PC-3 (cell line): ENCODE measurements around the gene P2RX6.

Experiments used
- CTCF ChIP-seq: fragments of 300-600 bp; sonication (generic); conservative IDR thresholded peaks from 2 replicates; pipeline ENCODE4 v1.5.1; 2017; ENCODE audit warnings: antibody characterized with exemption, low read depth, mild to moderate bottlenecking, low read length
- EZH2 ChIP-seq: fragments of 300-600 bp; sonication (generic); IDR thresholded peaks from one replicate; pipeline ENCODE4 v1.6.1; 2017; ENCODE audit warnings: antibody characterized with exemption, mild to moderate bottlenecking, low read length; ENCODE audit not compliant: unreplicated experiment

- TF ChIP-seq CTCF (no peak), EZH2 (no peak)
Measured at GRCh38 chr22:21045585-21046294, 30.8 kb downstream of the P2RX6 start, which contains the start of gene LRRC74B.
